NCI-H82 treated with DMSO at 0.1 percent for 48 hours (cell line): ENCODE results near the gene IGFL4.
"Not testable (repeated sequence)": the region's sequence is repeated elsewhere in the genome, so short reads cannot be mapped to it uniquely, and the experiment has no call there.

Experiments used
- DNase-seq: peaks from one replicate; lab custom pipeline; 2025; ENCODE audit not compliant: unreplicated experiment; lab: John Stamatoyannopoulos, UW

The IGFL4 gene

DNA sequence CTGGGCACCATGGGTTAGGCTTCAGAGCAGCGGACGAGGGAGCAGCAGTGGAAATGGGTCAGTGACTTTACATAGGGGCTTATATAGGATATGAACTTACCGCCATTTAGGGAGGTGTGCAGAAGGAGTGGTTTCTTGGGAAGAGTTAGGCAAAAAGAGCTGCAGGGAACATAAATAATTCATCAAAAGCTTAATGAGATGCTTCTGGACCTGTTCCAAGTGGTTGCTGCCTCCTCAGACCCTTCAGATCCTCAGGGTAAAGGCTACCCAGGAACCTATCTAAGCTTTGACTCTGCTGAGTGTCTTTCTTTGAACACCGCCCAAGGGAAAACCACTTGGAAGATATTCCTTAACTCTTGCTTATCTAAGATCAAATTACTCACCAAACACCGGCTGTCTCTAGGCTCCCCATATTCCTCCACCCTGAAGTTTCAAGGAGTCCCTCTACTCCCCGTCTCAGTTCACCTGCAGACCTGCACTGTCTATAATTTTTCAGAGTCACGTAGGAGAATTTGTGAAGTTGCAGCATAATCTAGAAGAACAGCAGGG, at the start of gene IGFL4:
TSS of gene IGFL4 (minus strand) at position 51 of the 549 bp plus-strand sequence. CDS start at position 11, 40 bp downstream.
- no peak for DNase-seq

DNA sequence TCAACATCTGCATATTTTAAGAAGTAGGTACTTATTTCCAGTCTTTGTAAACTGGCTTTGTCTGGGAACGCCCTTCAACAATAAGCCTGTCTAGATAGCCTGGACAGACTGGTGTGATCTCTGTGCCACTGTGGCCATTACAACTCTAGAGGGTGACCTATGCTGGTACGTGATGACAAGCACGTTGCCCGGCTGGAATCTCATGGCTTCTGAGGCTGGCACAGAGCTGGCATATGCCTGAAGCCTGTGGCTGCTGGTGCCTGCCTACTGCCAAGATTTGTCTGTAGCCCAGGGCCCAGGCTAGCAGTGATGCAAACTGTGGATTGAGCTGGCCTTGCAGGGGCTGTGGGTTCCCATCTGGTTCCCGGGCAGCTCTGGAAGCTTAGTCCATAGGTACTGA, 49.6 kb upstream of the IGFL4 start:
- DNase-seq: no peak

DNA sequence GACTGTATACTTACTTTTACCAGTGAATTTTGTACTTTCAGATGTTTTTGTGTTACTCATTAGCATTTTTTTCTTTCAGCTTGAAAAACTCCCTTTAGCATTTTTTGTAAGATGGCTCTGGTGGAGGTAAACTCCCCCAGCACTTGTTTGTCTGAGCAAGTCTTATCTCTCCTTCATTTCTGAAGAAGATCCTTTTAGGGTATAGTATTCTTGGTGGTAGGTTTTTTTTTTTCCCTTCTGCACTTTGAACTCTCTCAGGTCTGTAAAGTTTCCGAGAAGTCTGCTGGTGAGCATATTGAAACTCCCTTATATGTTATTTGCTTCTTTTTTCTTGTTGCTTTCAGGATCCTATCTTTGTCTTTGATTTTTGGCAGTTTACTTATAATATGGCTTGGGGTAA, 48.6 kb upstream of the IGFL4 start:
- DNase-seq: no peak

DNA sequence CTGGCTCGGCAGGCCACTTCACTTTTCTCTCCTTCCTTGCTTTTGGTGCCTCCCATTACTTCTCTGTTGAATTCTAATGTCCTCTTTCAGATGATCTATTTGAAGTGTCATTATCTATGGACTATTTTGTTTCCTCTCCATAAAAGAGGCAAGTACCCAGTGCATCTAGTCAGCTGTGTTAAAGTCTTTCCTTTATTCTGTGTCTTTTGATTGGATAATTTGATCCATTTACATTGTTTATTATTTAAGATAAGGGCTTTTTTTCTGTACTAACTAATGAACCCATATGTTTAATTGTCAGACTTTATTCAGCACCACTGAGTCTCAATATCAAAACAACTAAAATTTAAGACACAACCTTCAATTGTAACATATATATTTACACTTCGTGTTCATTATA, 47.3 kb upstream of the IGFL4 start:
- no peak for DNase-seq

DNA sequence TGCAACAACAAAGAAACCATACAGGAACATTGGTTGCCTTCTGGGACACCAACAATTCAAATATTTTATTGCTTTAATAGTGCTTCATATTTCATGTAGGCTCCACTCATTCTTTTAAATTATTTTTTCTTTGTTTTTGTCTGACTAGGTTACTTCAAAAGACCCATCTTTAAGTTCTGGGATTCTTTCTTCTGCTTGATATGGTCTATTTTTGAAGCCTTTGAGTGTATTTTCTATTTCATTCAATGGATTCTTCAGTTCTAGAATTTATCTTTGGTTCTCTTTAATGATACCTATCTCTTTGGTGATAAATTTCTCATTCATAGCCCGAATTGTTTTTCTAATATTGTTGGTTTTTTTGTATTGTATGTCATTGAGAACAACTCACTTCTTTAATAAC, 45.1 kb upstream of the IGFL4 start:
- DNase-seq: no peak

DNA sequence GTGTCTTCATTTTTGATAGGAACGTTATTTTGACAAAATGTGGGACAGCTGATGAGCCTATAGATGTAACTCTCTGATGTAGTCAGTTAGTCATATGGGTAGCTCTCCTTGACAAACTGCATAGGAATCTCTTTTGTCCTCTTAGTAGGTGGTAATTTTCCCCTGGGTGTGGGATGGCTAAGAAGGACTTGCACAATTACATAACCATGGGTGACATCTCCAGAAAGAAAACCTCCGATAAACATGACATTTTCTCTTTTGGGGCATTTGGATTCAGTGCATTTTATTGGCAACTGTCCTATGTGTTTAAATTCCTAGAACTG, 41.9 kb upstream of the IGFL4 start:
- DNase-seq: no peak

DNA sequence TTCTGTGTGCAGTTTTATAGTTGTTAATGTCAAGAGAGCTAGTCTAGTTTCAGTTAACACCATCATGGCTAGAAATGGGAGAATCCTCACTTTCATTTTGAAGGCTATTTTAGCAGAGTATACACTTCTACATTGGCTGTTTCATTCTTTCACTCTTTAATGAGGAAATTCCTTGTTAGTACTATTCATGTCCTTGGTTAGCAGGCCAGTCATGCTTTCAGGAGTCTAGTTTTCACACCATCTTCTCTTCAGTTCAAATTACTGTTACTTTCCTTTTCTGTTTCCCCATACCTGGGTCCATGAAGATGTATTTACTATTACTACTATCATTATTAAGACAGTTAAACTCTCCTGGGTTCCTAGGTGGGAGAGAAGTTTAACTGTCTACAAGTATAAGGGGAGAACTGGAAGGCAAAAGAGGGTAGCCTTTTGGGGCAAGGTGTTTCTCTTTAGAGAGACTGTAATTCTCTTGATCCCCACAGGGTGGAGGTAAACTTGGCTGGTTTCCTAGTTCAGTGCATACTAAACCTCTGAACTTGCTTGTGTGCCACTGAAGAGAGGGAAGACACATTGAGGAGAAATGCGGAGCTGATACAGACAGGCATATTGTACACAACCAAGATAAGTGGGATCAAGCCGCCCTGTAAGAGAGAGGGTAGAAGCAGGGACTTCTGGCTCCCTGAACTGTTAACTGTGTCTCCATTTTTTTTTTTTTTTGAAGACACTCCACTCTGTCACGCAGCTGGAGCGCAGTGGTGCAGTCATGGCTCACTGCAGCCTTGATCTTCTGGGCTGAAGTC, 41.3 kb upstream of the IGFL4 start:
- no peak for DNase-seq

DNA sequence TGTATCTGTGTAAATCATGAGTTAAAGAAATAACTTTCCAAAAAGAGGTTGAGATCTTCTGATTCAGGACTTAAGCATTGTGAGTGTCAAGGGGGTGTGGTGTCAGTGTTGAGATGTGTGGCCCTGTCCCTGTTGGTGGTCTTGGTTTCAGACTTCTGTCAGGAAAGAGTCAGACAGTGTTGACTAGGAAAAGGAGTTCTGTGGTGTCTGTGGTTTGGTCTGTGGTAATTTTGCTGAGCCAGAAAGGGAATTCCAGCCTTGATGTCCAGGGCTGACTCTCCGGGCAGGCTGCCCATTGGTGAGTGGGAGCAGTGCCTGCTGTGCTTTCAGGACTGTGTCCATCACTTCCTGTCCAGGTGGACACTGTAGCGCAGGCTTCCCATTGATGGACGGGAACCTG, 39.8 kb upstream of the IGFL4 start:
- no peak for DNase-seq

DNA sequence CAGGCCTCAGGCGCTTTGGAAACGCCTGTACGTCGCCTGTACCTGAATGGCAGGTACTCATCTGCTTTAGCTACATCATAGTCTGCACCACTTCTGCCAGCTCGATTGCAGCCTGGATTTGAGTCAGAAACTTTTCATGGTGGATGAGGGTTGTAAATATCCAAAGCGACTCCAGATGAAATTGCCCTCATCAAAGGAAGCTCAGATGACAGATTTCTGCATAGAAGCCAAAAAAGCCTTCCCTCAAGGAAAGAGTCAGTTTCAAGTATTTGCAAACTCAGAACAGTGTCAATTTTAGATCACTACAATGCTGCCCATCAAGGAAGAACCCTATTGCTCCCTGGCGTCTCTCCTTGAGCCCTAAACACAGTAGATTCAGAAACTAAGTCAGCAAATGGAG, 38.8 kb upstream of the IGFL4 start:
- no peak for DNase-seq

DNA sequence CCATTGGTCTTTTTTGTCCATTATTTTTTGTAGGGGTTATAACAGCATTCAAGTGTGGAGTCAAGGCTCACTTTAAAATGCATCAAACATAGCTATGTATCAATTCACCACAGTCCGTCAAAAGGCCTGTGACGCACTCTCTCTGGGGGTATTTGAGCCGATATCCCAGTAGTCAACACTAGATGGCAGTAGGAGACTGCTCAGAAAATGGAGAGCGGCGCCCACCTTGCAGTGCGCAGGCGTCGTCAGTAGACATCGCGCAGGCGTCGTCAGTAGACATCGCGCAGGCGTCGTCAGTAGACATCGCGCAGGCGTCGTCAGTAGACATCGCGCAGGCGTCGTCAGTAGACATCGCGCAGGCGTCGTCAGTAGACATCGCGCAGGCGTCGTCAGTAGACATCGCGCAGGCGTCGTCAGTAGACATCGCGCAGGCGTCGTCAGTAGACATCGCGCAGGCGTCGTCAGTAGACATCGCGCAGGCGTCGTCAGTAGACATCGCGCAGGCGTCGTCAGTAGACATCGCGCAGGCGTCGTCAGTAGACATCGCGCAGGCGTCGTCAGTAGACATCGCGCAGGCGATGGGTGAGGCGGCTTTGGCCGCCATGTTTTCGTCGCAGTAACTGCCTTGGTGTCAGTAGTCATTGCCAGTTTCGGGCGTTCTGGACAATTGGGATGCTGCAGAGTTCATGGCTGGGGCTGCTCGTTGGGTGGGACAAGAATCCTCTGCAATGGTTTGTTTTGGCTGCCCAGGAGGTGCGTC, 38.0 kb upstream of the IGFL4 start:
- DNase-seq: not testable (repeated sequence)

DNA sequence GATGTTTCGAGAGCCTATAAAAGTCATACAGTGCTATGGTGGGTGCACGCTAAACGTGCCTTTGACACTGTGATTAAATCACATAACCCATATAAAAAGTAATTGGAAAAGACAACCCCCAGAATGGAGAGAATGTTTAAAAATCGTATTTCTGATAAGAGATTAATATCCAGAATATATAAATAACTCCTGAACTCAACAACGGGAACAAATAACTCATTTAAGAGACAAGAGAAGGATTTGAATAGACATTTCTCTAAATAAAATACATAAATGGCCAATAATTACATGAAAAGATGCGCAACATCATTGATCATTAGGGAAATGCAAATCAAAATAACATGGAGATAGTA, 37.0 kb upstream of the IGFL4 start:
- DNase-seq: no peak

DNA sequence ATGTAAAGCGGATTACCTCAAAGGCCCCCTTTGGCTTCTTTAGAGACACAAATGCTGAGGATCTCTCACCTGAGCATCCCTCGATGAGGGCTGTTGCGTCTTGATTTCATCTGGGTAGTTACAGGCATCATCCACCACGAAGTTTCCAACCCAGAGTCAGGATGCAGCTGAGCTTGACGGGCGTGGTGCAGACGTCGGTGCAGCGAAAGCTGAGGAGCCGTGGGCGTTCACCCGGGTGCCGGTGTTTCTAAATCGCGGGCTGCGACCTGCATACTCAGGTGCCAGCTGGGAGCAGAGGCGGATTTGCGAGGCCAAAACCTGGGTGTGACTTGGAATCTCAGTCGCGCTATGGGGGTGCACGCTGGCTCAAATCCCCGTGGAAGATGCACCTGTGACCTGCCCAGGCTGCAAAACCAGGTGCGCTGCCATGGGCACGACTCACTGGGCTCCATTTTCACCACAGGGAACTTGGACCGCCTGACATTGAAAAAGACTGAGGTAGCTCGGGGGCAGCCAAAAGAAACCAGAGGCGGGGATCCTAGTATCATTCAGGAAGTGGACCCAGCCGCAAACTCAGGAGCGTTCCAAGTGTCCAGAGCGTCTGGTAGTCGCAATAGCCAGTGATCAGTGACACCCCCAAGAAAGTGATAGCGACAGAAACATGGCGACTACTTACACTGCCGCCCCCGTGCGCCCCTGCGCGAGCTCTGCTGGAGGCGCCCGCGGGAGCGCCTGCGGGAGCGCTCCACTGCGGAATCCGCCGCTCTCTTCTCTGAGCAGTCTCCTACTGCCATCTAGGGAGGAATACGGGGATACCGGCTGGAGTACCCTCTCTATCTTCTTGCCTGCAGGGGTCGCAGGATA, 36.4 kb upstream of the IGFL4 start:
- peak; percentile 86 for DNase-seq

DNA sequence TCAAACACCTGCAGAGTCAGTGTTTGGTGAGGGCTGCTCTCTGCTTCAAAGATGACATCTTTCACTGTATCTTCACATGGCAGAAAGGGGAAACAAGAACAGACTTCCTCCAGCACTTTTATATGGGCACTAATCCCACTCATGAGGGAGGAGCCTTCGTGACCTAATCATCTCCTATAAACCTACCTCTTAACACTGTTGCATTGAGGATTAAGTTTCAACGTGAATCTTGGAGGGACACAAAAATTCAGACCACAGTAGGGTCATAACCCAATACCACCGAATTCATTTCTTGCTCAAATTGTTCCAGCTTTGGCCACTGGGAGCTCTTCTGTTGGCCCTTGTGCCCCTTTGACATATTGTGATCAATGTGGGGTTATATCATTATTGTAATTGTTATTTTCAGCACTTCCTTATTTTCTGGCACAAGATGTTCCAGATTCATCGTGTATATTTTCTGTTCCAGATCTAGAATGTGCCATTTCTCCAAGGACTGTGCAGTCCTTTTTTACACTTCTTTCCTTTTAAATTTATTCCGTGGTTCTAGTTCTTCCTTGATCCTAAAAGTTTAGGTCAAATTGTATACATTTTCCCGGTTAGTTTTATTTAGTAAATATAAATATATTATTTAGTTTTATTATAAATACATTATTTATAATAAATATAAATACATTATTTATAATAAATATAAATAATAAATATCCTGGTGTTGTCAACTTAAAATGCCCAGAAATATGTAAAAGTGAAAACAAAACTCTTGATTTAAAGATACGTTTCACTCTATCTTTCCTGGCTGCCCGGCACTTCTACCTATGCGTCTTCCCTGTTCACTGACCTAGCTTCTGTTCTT, 35.5 kb upstream of the IGFL4 start:
- DNase-seq: no peak

DNA sequence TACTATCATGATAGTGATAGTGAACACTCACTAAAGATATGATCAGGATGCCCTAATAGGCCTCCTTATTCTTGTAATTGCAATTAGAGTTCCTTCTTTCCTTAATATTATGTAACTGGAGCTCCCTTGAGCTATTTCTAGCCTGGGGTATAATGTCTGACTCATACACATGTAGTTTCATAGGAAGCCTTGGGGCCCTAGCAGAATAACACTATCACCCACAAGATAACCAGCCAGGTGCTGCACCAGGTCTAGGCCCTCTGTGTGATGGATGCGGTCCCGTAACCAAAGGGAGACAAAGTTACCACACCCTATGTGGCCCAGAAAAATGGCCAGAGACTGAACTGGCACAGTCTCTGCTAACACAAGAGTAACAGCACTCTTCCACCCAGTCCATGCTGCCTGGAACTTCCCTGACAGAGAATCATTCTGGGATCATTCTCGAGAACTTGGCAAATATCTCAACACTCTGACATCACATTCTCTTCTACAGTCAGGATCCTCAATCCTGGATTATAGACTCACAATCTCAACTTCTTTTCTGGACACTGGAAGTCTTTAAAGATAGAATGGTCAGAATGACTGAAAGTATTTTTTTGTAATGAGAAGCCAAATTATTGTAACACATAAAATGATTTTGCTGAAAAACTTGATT, 32.6 kb upstream of the IGFL4 start:
- no peak for DNase-seq

DNA sequence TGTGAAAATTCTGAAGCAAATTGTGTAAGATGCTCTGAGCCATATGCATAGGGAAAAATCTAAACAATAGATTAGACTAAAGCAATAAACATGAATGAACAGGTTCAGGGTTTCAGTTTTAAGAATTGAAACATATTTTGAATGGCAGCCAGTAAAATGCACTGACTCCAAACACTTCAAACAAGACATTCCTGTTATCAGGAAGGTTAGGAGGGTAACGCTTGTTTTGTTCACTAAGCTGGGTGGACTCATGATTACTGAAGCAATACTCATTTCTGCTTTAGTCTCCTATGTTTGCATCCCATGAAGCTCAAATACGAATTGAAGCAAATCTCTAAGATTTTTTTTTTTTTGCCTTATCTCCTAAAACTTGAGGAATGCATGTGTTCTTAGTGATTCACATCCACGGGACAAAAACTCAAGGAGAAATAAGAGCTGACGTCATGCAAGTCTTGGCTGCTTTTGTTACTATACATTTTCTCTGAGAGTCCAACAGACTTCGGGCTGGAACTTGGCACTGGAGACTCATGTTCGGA, 29.1 kb upstream of the IGFL4 start:
- no peak for DNase-seq

DNA sequence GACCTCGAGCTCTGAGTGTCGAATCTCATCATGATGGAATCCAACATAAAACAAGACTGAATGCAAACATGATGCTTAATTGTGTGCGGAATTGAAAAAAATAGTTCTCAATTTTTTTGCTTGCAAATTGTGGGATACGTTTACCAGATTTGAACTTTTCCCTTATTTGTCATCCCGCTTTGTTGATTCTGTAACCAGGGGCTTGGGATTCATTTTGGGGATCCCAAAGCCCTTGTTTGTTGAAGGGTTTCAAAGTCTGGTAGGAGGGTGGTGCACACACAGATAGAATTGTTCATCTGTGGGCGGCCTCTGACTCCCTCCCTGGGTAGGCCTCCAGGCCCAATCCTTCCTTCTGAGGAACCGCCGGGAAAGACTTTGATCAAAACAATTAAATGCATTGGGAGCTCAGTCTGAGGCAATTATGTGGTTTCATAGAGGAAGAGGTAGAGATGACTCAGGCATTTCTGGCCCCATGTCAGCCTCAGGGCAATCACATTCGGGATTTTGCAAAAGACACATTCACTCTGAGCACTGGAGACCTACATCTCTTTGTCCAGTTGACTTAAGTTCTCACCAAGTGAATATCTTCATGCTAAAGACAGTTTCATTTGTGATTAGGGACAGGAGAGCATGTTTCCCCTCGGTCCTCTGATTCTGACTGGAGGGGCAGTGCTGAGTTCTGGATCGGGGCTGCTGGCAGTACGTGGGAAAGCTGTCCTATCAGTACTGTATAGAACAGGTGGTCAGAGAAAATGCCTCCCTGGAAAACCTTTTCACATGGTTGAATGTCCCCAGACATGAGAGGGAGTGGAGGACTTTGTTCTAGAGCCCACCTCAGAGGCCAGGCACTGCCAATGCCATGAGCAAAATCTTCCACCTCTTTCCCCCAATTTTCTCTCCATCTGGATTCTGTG, 27.8 kb upstream of the IGFL4 start:
- DNase-seq: no peak

DNA sequence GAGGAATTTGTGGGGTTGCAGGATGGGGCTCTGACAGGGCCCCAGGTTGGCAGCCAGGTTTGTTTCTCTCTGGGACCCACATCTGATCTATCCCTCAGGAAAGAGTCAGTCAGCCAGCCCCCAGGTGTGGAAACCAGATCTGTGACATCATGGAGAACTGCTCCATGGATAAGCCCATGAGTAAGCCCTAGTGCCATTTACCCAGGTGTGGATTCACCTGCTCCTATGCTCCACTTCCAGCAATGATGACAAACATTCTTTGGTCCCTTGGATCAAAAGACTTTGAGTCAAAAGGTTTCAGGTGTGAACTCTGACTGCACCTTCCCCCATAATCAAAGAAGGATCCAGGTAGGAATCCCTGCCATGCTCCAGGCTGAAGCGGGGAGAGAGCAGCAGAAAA, 26.9 kb upstream of the IGFL4 start:
- DNase-seq: no peak

DNA sequence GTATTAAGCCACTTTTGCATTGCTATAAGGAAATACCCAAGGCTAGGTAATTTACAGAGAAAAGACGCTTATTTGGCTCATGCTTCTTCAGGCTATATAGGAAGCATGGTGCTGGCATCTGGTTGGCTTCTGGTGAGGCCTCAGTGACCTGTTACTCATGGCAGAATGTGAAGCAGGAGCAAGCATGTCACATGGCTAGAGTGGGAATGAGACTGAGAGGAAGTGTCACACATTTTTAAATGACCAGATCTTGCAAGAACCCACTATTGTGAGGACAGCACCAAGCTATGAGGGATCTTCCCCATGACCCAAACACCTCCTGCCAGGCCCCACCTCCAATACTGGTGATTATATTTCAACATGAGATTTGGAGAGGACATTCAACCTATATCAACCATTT, 25.7 kb upstream of the IGFL4 start:
- no peak for DNase-seq
